BJ (cell line): ENCODE data around the gene CYB5A. TPM values are rescaled to one million over a fixed set of nuclear protein-coding genes. Genes with fewer than 3 reads are reported as not detected.

Experiments
- CTCF ChIA-PET: fragments of 350-600 bp; formaldehyde crosslinking; extraction: SDS; loops from one replicate; lab custom pipeline; 2021; ENCODE audit warnings: antibody characterized with exemption, inconsistent platforms; lab: Yijun Ruan, JAX
- POLR2A ChIA-PET: fragments of 300-600 bp; sonication (Branson Sonifier 250); formaldehyde crosslinking; extraction: SDS; loops from one replicate; lab custom pipeline; 2021; ENCODE audit warnings: antibody characterized with exemption; lab: Charles Lee
- DNase-seq: peaks from one replicate; pipeline ENCODE4 v3.0.0-alpha.2; 2011; ENCODE audit warnings: low read depth
- H3K27me3 ChIP-seq: 2 replicates; pipeline ENCODE4 v1.6.0; 2011; ENCODE audit warnings: low read length; ENCODE audit not compliant: control insufficient read depth, insufficient read depth
- H3K36me3 ChIP-seq: 2 replicates; pipeline ENCODE4 v1.5.1; 2011; ENCODE audit warnings: low read length; ENCODE audit not compliant: control insufficient read depth, insufficient read depth
- H3K4me3 ChIP-seq: 2 replicates; pipeline ENCODE4 v1.5.1; 2011; ENCODE audit warnings: low read depth, mild to moderate bottlenecking, control low read depth, low read length
- polyA plus RNA-seq: library from polyadenylated mRNA; depleted of rRNA; stranded (reverse); fragments of >200 nt; gene quantifications from 2 replicates; pipeline ENCODE4 v1.2.3, GENCODE V29; 2011
- TF ChIP-seq, protein P1 (sequence below): IDR thresholded peaks from 2 replicates; pipeline ENCODE4 v1.5.1; 2011; ENCODE audit warnings: low read depth, mild to moderate bottlenecking, control low read depth, inconsistent platforms, low read length, moderate library complexity; ENCODE audit not compliant: insufficient read depth

The CYB5A gene
- polyA plus RNA-seq, 1 experiment = 66.0 TPM

DNA sequence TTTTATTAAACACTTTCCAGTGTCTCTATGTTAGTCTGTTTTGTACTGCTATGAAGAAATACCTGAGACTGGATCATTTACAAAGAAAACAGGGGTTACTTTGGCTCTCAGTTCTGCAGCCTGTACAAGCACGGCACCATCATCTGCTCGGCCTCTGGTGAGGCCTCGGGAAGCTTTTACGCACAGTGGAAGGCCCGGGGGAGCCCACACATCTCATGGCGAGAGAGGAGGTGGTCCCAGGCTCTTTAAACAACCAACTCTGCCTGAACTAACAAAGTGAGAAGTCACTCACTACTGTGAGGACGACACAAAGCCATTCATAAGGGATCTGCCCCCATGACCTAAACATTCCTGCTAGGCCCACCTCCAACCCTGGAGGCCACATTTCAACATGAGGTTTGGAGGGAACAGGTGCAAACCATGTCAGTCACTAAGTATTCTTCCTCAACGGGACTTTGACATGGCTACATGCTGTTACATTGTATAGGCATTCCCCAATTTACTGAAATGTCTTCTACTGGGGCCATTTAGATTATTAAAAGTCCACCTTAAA, 26.1 kb downstream of the CYB5A start:
- Histone ChIP-seq H3K27me3 (no peaks in the 10 kb centered on the region), H3K36me3 (peaks cover 4% of the 10 kb centered on the region; the same call in 1 of the 2 replicates), H3K4me3 (no peak overlapping the region)
- no peak for DNase-seq
- TF ChIP-seq, protein P1, sequence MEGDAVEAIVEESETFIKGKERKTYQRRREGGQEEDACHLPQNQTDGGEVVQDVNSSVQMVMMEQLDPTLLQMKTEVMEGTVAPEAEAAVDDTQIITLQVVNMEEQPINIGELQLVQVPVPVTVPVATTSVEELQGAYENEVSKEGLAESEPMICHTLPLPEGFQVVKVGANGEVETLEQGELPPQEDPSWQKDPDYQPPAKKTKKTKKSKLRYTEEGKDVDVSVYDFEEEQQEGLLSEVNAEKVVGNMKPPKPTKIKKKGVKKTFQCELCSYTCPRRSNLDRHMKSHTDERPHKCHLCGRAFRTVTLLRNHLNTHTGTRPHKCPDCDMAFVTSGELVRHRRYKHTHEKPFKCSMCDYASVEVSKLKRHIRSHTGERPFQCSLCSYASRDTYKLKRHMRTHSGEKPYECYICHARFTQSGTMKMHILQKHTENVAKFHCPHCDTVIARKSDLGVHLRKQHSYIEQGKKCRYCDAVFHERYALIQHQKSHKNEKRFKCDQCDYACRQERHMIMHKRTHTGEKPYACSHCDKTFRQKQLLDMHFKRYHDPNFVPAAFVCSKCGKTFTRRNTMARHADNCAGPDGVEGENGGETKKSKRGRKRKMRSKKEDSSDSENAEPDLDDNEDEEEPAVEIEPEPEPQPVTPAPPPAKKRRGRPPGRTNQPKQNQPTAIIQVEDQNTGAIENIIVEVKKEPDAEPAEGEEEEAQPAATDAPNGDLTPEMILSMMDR = no peak
- CTCF ChIA-PET = no interaction called here
- POLR2A ChIA-PET = no interaction called here

DNA sequence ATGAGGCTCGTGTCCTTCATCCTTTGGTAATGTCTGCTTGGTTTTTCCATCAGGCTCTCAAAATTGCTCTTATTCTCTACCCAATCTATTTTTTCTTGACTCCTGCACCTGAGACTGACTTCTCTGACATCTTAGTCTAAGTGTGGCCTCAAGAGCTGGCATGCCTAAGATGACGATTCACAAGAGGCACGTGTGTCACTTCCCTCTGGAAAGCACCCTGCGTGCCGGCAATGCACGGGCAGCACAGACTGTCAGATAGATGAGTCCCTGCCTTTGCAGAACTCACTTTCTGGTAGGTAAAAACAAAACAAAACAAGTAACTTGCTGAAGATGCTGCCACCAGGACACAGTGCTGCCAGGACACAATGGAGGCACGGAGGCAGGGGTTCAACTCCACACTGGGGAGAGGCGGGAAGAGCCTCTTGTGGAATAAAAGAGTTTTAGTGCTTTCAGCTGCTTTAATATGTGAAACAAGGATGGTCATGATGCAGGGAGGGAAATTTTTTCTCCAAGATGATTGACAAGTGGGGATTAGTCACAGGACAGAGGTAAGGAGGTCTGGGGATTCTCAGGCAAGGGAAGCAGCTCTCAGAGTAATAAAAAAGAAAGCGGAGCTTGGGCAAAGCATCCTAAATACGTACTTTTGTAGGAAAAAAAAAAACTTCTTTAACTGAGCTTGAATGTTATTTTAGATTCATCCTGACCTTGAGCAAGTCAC, 27.3 kb downstream of the CYB5A start:
- no peak overlapping the region for H3K4me3 ChIP-seq
- no peak for DNase-seq
- ChIA-PET CTCF (interaction anchor here (0.9 to 1.6 kb wide), 2 partner anchors 9 to 77 kb away, joined by 3 read pairs; no protein-coding TSS in a partner anchor), POLR2A (no interaction called here)
- H3K27me3 ChIP-seq = no peaks in the 10 kb centered on the region
- peaks cover 4% of the 10 kb centered on the region; the same call in 1 of the 2 replicates for H3K36me3 ChIP-seq
- TF ChIP-seq, protein P1 = no peak

DNA sequence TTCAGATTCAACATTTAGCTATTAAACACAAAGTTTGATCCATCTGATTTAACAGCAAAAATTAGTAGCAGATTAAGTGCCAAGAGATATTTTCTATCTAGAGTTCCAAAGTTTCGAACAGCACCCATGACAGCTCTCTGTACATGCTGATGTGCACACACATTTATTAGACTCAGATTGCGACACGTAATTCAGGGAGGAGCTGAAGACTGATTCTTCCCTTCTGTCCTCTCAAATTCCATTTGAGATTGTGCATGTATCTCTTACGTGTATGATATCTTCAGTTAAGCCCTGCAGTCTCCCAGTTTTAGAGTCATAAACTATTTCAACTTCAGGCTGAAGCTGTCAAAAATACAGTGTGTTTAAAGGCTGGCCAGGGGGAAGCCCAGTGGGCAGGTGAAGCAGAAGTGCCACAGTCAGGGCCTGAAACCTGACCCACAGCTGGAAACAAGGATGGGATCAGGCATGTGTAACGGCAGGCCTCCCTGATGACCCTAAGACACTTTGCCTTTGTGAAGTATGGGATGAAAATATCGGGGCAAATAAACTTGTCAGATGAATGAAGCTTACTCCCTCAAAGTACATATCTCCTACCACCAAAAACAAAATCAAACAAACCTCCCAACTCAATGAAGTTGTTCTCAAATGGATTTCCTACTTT, 30.6 kb downstream of the CYB5A start:
- ChIA-PET CTCF (interaction anchor here (0.7 to 1.5 kb wide), 4 partner anchors 12 to 18 kb away, joined by 3 to 4 read pairs (median 3); no protein-coding TSS in a partner anchor), POLR2A (no interaction called here)
- no peaks in the 10 kb centered on the region for H3K27me3 ChIP-seq
- H3K36me3 ChIP-seq = peaks cover 4% of the 10 kb centered on the region; the same call in 1 of the 2 replicates
- DNase-seq = no peak
- TF ChIP-seq, protein P1 = no peak
- no peak overlapping the region for H3K4me3 ChIP-seq

DNA sequence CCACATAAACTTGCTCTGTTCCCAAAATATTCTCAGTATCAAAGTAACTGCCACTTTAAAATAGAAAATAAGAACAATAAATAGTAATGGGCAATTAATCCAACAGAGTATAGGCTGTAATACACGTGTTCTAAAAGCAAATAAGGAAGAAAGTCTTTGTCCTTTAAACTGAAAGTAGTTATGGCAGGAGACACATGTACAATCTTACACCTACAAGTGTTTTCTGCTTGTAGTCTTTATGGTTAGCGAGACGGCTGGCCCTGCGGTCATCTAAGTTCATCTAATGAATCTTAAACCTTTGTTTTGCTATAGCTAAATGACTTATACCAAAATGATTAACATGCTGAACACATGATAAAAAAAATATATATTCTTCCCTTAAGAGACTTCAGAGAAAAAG, 32.4 kb downstream of the CYB5A start:
- H3K36me3 ChIP-seq = peaks cover 4% of the 10 kb centered on the region; the same call in 1 of the 2 replicates
- POLR2A ChIA-PET = no interaction called here
- no peaks in the 10 kb centered on the region for H3K27me3 ChIP-seq
- no peak for DNase-seq
- no peak overlapping the region for H3K4me3 ChIP-seq
- TF ChIP-seq, protein P1 = no peak
- CTCF ChIA-PET = interaction anchor here (1.1 kb wide), 1 partner anchor 12 kb away, joined by 3 read pairs; no protein-coding TSS in a partner anchor

DNA sequence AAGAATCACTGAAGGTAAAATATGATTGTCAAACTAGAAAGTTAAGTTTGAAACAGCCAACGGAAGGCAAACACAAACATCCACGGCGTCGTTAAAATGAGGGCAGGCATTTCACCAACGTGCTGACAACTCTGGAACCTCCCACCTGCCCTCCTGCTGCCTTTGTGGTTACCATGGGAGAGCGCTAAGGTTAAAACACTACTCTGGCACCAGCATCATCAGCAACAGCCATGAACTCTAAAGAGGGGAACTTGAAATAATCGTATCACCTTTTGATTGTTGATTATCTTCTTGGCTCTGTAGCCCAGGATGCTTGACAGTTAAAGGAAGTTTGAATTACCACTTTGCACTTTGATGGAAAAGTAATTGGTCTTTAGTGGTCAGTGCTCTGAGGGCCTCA, 34.7 kb downstream of the CYB5A start:
- TF ChIP-seq, protein P1 = no peak
- Histone ChIP-seq H3K36me3 (peaks cover 4% of the 10 kb centered on the region; the same call in 1 of the 2 replicates), H3K4me3 (no peak overlapping the region), H3K27me3 (no peaks in the 10 kb centered on the region)
- POLR2A ChIA-PET = no interaction called here
- no peak for DNase-seq
- CTCF ChIA-PET = no interaction called here
